Stimulated activated CD8-positive, alpha-beta memory T cell treated with anti-CD3 and anti-CD28 coated beads, Interleukin-15, amount 100 ng/mL, for 1 hour (primary cell): ENCODE results near the gene PRR14L.
"Not testable (repeated sequence)": the region's sequence is repeated elsewhere in the genome, so short reads cannot be mapped to it uniquely, and the experiment has no call there.

ENCODE experiments used
- DNase-seq: peaks from one replicate; pipeline ENCODE4 v3.0.0-alpha.2; 2020; ENCODE audit warnings: low read depth

The PRR14L gene

DNA sequence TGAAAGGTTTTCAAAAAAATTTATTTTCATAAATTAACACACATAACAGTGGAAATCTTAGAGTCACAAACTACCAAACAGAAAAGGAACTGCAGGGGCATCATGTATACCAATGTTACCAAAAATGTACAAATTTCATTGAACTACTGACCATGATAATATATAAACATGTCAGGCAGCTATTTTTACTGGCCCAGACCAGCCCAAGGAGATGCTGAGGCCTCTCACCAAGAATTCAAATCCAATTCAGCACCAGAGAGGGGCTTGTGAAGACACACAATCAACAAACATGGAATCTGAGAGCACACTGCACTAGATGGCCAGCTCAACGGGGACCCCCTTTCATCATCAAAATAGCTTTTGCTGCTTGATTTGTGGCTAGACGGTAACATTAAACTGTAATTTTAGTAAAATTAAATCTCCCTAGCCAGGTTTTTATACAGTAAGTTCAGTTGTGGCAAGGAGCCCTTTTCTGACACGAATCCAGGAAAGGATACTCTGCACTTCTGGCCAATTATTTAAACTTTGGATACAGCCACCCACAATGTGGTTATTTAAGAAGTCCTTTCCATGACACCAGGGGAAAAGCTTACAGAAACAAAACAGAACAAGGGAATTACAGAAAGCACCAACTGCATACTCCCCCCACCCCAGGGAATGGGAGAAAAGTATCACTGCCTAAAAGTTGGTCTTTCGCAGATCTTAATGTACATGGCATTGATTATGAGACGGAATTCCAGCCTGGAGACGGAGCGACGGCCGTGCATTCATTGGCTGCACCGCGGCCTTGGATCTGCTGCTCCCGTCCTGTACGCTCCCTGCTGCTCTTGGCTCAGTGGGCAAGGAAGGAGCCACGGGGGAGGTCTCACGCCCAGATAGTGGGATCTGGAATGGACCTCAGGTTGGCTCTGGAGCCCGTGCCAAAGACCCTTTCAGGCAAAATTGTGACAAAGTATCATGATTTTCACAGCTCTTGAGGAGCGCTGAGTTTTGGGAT, 68.3 kb downstream of the PRR14L start:
- DNase-seq = no peak

DNA sequence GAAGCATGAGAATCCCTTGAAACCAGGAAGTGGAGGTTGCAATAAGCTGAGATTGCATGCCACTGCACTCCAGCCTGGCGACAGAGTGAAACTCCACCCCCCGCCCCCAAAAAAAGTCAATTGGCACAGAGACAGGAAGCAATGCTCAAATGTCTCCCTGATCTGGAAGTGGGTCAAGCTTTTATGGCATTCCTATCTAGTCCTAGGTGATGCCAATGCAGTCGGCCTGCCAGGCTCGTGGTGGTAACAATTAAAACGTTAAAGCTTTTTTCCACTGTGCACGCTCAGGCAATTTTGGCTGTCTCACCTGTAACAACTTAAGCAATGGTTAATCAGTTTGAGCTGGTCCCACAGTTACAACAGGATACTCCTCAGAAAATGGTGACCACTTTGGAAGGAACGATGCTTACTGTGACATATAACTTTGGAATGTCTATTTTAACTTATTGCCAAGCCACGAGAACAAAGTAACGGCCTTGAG, 69.0 kb downstream of the PRR14L start:
- DNase-seq = no peak

DNA sequence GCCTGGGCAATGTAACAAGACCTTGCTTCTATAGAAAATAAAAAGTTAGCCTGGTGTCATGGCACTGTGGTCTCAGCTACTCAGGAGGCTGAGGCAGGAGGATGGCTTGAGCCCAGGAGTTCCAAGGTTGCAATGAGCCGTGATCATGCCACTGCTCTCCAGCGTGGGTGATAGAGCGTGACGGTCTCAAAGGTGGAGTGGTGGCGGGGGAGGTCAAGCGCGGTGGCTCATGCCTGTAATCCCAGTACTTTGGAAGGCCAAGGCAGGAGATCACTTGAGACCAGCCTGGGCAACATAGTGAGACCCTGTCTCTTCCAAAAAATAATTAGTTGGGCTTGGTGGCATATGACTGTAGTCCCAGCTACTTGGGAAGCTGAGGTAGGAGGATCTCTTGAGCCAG, 71.2 kb downstream of the PRR14L start:
- no peak for DNase-seq

DNA sequence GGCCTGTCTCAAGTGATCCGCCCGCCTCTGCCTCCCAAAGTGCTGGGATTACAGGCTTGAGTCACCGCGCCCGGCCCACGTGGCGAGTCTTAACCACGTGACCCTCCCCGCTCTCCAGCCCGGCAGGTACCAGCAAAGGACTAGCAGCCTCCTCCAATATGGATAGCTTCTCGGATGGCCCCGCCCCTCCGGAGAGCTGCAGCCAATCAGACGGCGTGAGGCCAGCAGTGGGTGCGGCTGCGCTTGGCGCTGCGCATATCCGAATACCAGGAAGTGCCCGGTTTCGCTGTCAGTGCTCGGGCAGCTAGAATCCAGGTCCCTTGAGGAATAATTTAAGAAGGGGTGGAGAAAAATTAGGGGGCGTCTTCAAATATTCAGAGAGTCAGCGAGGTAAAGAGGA, 73.2 kb downstream of the PRR14L start:
- DNase-seq = peak; percentile 82

DNA sequence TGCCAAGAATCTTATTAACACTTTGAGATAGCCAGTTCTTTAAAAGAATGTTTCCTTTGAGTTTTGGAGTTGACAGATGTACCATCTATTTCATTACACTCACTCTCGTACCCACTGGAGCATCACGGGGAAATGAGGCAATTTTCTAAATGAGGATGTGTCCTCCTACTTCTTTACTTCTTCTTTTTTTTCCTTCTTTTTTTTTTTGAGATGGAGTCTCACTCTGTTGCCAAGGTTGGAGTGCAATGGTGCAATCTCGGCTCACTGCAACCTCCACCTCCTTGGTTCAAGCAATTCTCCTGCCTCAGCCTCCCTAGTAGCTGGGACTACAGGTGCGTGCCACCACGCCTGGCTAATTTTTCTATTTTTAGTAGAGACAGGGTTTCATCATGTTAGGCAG, 75.7 kb downstream of the PRR14L start:
- DNase-seq = not testable (repeated sequence)

DNA sequence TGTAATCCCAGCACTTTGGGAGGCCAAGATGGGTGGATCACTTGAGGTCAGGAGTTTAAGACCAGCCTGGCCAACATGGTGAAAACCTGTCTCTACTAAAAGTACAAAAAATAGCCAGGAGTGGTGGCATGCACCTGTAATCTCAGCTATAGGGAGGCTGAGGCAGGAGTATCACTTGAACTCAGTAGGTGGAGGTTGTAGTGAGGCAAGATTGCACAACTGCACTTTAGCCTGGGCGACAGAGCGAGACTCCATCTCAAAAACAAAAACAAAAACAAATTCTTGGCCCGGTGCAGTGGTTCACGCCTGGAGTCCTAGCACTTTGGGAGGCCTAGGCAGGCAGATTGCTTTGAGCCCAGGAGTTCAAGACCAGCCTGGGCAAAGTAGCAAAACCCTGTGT, 81.1 kb downstream of the PRR14L start:
- DNase-seq = not testable (repeated sequence)

DNA sequence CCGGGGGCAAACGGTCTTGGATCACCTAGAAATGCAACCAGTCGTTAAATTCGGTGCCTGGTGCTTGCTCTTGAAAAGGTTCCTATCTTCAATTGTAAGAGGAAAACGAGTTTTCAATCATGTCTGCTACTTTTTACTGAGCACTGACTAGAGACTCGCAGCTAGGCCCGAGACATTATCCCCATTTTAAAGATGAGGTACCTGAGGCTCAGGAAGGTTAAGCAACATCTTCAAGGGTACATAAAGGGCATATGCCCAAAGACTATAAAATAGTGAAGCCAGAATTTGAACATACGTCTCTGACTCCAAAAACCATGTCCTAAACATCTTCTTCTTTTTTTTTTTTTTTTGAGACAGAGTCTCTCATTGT, 87.3 kb downstream of the PRR14L start:
- DNase-seq = no peak

DNA sequence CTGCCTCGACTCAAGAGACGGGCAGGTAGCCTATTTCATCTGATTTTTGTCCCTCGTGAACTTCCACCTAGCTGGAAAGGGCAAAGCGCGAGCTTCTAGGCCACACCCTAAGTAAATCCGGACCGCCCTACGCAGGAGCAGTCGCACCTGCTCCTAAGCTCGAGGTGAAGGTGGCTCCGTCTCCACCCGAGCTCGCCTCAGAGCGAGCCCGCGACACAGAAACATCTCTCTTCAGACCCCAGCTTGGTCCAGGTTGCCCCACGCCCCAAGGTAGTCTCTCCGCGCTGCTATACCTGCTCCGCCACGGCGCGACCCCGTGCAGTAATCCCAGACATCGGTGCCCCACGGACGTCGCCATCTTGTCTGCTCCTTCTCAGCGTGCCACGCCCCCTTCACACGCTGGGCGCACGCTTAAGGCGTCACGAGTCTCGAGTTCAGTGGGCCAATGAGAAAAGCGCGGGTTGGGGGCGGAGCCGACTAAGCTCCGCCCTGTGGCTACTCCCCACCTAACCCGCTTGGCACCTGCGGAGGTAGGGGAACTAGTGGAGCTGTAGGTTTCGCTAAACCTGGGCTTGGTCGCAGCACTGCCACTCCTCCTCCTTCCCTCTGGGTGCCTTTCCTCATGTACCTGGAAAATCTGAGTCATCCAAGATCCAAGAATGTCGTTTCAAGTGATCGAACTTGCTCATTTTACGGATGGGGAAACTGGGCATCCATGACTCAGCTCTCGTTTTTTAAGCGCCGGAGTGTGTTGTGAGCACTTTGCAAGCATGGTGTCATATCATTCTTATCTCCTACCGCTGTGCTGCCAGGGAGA, 87.9 kb downstream of the PRR14L start, which contains the start of gene PISD:
PISD (minus strand) TSS at position 365 of the 817 bp plus-strand sequence; CDS start at position 358, 7 bp downstream.
- peak; percentile 94 for DNase-seq

DNA sequence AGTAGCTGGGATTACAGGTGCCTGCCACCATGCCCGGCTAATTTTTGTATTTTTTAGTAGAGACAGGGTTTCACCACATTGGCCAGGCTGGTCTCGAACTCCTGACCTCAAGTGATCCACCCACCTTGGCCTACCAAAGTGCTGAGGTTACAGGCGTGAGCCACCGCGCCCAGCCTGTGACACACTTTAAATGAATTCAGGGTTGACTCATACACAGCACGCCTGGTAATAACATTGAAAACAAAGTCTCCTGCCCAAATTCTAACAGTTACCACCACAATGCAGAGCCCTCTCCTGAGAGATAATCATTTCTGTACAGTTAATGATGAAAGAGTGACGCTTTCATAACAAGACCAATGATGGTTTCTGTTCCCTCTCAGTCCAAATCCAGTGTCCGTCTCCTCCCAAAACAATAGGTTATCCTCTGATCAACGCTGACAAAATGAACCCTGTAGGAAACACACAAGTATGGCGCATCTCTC, 89.0 kb downstream of the PRR14L start:
- DNase-seq = not testable (repeated sequence)

DNA sequence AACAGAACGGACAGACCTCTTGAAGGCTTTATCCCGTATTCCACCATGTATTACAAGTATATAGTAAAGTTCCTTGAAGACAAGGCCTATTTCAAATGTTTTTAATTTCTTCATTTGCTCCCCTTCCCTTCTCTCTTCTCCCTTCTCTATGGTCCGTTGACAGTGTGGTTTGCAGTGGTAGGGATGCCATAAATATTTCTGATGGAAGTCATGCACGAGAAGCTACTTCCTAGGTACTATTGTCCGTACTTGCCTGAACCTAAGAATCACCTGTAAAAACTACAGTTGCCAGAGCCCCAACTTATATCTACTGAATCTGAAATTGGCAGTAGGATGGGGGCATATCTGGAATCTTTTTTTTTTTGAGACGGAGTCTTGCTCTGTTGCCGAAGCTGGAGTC, 90.7 kb downstream of the PRR14L start:
- no peak for DNase-seq

DNA sequence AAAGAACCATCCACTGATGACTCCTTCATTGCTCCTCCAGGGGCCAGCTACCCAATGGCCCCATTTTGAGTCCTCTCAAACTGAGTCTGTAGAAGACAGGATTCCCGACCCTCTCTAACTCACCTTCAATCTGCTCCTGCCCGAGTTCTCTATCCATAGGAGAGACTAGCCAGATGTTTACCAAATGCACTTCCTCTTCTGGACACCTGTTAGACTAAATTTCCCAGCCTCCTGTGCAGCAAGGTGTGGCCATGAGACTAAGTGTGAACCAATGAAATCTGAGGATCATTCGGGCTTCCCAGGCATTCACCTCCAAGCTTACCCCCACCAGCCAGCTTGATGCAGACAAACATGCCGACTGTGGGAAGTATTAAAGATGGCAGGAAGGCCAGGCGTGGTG, 95.5 kb downstream of the PRR14L start:
- DNase-seq = no peak

DNA sequence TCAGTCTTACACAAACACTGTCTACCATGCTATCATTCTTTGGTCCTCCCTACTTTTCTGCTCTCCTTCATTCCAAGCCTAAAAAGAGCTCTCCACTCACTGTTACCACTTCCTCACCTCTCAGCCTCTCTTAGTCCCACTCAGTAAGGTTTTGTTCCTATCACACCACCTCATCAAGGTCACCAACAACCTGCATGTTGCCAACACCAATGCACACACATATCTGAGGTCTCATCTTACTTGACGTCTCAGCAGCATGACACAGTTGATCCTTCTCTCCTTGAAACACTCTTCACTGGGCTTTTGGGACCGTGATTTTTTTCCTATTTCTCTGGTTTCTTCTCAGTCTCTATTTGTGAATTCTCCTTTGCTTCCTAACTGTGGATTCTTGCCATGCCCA, 96.0 kb downstream of the PRR14L start:
- DNase-seq = no peak

DNA sequence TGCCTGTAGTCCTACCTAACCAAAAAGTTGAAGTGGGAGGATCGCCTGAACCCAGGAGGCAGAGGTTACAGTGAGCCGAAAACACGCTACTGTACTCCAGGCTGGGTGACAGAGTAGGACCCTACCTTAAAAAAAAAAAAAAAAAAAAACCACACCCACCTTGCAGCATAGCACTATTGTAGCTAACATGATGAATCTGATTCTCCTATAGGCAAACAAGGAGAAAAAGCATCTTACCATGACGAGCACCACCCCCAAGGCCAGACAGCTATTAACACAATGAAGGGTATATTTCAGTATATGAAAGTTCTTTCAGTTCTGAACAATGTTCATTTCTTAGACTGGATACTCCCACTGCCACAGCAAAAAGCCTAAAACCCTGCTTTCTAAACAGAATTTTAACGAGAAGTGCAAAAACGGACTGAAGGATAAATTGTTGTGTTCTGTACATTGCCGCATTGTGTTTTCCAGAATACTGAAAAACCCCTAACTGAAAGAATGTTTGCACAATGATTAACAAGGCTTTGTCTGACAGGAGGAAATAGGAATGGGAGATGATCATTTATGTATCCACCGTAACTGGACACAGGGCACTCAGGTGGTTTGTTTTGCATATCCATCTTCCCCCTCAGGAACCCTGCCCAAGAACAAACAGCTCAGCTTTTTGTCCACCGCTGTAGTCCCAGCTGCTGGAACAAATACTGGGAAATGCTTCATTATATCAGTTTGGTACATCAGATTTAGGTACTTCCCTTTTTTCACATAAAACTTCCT, 96.8 kb downstream of the PRR14L start:
- DNase-seq = no peak

DNA sequence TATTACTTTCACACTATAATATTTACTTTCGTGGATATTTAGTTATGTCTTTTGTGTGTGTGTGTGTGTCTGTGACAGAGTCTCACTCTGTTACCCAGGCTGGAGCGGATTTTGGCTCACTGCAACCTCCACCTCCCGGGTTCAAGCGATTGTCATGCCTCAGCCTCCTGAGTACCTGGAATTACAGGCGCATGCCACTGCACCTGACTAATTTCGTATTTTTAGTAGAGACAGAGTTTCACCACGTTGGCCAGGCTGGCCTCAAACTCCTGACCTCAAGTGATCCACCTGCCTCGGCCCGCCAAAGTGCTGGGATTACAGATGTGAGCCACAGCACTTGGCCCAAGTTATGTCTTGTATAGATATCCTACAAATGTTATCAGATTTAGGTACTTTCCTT, 97.8 kb downstream of the PRR14L start:
- DNase-seq = no peak

DNA sequence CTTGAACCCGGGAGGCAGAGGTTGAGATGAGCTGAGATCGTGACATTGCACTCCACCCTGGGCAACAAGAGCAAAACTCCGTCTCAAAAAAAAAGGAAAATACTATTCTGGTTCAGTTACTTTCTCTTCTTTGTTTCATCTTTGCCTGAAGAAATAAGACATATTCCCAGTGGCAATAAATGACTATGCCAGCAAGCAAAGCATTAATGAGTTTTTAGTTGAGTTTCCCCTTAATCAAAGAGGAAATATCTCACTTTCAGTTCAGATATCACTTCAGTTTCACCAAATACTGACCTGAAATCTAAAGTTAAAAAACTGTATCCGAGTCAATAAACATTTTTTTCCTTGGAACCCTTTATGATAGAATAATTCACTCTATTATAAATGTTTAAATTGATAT, 98.3 kb downstream of the PRR14L start:
- no peak for DNase-seq

DNA sequence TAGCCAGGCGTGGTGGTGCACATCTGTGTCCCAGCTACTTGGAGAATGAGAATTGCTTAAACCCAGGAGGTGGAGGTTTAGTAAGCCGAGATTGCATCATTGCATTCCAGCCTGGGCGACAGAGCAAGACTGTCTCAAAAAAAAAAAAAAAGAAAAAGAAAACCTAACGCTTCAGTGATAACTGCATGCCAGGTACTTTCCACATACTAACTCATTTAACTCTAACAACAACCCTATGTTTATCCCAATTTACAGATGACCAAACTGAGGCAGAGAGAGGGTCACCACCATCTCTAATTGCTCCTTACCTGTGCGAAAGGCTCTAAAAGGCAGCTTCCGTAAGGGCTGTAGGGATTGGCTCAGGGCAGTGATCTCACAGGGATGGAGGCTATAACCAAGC, 99.5 kb downstream of the PRR14L start:
- DNase-seq = no peak

DNA sequence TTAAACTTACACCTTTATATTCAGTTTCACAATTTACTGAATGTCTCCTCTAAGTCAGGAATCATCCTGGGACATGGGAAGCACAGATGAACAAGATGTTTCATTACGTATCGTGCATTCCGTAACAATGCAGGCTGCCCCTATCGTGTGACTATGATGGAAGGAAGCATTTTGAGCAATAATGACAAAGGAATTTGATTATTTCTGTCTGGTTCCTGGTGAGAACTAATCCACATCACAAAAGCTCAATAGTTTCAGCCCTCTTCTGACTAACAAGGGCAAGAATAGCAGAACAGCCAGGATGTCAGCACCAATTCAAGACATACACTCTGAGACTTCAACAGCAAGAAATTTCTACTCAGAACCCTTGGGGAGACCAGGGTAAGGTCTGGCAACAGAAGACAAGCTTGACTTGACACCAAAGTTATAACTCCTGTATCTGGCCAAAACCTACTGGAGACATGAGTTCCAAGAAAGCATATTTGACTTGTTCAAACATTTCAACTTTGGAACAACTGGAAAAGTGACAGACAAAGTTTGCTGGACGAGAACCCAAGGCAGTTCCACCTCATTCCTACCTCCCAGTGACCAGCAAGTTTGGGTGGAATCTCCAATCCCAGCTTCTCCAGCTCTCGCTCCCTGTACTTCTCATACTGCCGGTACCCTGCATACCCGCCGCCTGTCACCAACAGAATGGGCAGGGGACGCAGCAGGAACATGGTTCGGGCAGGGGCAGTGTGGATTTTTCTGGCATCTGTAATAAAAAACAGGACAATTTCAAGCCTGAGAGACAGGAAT, 102.2 kb downstream of the PRR14L start:
- DNase-seq = no peak

DNA sequence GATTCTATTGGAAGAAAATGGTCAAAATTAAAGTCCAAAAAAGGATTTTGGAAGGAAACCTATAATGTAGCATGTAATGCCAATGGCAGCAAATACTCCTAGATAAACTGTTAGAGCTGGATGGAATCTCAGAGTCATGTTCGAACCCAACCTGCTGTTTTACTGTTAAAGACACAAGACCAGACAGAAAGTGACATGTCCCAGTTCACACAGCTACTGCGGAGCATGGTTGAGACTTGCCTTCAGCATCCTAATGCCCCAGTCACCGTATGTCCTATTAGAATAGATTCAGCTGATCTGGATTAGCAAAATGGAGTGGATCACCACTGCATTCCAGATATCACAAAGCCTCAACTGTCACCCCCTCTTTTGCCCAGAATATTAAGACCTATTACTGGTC, 102.9 kb downstream of the PRR14L start:
- DNase-seq = no peak

DNA sequence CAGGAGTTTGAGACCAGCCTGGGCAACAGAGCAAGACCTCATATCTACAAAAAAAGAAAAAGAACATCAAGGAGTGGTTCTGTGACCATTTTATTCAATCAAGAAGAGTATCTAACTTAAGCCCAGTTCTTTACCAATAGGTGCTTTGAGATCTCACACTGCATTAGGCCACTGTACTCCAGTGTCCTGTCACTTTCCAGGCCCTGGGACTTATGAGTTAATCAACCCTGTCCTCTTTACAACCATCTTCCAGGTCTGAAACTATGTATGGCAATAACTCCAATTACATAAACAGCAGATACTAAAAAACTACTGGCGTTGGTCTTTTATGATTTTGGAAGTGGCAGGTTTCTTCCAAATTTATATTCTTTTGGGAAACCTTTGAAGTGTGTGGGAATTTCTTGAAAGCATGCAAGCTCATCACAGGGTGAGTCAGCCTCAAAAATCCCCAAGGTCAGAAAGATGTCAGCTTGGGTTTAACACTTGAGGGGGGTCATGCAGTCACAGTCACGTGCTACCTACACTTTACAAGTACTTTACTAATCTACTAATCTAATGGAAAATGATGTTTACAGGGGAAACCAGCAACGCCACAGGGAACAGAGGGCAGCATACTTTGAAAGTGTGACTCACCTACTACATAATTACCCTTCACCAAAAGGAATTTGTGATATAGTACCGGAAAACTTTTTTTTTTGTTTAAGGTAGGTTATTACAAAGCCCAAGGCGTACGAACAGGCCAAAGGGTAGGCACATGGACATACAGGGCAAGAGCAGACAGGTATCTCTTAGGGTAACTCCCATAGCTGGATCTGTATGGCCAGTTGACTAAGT, 103.5 kb downstream of the PRR14L start:
- no peak for DNase-seq

DNA sequence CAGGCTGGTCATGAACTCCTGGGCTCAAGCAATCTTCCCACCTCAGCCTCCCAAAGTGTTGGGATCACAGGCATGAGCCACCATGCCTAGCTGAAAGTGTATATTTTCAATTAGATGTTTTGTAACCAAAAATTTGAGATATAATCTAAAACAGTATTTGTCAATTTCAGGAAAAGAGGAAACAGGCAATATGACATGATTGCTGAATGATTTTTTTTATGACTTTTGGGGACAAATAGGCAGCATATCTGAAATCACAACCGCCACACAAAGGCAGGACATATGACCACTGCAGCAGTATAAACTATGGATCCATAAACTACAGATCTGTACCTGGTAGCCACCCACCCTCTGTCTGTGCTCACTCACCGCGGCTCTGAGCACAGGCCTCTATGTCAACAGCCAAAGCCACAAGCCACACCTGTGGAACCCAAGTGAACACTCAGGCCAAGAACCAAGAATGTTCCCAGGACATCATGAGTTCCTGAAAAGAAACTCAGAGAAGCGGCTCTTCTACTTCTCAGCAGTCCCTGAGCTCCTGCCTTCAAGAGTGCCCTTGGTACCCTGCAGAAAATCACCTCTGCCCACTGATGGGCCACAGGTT, 110.4 kb downstream of the PRR14L start:
- no peak for DNase-seq
